NCI-H82 treated with DMSO at 0.1 percent for 48 hours (cell line): ENCODE measurements around the gene HSPA8.
"Not testable (repeated sequence)": the region's sequence is repeated elsewhere in the genome, so short reads cannot be mapped to it uniquely, and the experiment has no call there.

Experiments used
- DNase-seq: peaks from one replicate; lab custom pipeline; 2025; ENCODE audit not compliant: unreplicated experiment; lab: John Stamatoyannopoulos, UW

HSPA8 gene

GRCh38 chr11:123072762-123073161, 10.8 kb upstream of the HSPA8 start:
- DNase-seq = no peak

DNA sequence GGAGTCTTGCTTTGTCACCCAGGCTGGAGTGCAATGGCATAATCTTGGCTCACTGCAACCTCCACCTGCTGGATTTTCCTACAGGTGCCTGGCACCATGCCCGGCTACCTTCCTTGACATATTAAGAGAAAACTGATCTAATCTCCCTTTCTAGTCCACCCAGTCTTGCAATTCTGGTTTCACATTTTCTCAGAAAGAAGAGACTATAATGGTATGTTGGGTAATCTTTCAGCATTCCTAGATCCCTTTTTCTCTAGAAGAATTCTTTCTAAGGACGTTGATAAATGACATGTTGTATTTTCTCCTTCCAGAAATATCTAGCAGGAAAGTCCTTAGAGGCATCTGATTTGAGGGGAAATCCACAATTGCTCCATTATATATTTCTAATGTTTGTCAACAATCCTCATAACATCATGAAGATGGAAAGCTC, 10.4 kb upstream of the HSPA8 start:
- no peak for DNase-seq

GRCh38 chr11:123069908-123070821, 8.2 kb upstream of the HSPA8 start:
- no peak for DNase-seq

DNA sequence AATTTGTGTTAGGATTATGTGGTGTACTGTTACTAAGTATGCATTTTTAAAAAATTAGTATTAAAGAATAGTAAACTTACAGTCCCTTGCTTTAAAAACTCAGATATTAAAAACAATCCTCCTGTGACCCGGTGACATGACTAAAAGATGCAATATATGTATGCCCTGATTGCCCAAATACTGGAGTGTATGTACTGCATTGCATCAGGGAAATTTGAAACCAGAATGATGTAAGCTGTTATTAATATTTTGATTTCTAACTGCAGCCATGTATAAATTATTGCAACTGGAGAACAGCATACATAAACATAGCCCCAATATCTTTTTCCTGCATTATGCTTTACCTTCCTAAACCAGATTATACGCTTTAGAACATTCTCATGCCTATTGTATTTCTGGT, 3.7 kb upstream of the HSPA8 start:
- DNase-seq = no peak

DNA sequence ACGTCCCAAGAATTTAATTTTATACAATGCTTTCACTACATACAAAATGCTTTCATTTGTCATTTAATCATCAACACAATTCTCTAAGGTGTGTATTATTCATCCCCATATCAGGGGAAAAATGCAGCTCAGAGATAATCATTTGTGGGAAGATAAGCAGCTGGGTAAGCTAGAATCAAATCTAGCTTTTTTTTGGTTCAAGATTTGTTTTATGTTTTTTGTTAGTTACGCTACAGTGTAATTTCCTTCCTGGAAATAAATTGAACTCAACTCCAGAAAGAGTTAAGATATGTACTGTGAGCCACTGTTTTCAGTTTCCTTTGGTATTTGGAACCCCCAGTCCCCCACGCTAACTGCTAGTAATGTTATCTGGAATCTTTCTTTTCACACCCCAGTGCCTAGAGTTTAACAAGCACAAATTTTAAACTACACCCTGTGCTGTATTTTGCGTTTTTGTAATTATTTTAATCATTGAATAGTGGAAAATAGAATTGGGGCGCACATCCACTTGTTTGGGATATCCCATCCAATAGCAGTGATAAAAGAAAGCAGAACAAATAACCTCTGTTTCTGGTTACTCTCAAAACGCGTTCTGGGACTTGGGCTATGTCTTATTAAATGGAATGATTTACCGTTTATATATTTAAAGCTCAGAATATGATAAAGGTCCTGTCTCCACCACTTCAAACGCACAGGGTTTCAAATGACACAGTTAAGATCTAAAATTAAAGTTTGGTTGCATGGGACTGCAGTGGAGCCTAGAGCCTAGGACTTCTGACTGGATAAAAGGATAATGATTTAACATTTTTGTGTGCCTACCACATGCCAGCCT, 2.1 kb upstream of the HSPA8 start:
- no peak for DNase-seq

DNA sequence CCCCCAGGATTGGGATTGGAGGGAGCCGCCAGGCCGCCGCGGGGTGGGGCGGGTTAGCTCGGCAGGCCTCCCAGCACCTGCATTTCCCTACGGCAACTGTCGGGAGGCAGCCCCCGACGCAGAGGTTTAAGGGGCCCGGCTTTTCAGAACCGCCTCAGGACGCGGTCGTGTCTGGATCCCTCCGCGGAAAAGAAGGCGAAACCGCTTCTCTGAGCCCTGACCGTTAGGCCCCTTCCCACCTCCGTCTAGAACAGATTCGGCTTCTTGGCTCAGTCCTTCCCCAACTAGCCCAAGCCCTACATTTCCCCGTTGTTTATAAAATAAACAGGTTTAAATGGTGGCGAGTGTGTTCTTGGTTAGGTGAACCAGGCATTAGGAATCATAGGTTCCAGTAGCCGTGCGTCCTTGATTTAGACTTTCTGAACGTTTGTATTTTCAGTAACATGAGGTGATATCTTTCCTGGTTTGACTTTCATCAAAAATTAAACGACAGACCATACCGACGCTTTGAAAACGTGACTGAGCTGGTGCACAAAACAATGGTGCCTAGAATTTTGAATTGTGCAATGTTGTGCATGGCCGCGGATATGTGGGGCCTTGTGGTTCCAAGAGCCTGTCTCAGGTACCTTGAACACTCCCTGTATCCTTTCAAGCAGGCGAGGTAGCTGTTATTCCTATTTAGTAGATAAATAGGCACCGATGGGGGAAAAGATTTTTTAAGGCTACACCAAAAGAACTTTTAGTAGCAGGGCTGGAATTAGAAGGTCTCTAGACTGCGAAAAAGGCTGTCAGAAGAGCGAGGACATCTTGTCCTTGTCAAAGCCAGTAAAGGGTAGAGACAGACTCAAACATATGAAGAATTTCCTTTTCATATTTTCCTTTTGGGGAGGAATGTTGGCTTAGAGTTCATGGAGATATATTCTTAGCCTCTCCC, 1.2 kb upstream of the HSPA8 start:
- DNase-seq = no peak

DNA sequence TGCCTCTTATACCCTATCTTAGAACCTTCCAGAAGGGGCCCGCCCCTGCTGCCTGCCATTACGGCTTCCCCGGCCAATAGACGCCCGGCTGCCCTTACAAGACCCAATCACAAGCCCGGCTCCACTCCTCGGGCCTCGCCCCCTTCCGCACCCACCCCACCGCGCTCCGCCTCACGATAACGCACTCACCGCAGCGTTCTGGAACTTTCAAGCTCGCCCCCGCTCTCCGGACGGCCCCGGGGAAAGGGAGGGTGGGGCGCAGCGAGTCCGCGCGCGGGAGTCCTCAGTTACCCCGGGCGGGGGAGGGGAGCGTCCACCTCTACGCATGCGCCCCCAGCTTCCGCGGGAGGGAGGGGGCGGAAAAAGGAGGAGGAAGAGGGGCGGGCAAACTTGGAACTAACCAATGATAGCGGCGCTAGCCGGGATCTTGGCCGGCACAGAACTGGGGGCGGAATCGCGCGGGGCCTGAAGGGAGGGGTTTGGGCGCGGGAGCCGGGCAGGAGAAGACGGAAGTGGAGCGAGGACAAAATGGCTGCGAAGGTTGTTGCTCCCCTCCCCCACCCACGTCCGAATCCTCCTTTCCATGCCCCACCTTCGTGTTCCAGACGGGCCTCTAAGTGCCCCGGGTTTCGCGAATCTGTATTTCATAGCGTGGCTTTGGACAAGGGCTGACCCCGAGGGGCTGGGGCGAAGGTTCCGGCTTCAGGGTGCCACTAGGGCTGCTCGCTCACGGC, 389 bp upstream of the HSPA8 start:
- DNase-seq = peak; percentile 92

DNA sequence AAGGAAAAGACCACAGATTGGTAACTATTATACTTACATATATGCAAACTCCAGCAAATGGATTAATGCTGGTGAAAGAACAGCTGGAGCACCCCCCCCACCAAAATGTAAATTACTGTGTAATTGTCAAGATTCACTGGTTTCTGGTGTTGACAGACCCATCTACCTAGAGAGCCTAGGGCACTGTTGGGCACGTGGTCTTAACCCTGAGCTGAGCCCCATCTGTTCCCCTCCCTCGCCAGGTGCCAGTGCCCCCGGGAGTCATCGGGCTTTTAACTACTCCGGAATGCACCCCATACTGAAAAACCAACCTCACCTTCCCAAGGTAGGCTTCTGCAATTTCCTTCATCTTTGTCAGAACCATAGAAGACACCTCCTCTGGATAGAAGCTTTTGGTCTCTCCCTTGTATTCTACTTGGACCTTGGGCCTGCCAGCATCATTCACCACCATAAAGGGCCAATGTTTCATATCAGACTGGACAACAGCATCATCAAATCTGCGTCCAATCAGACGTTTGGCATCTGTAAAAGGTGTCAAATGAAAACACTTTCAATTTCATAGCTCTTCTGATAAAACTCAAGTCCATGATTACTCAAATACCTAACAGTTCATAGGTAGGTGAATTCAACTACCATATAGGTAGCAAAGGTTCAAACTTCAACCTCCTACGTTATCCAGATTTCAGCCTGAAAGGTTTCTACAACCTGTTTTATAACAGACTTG, 1.5 kb downstream of the HSPA8 start:
- no peak for DNase-seq

- DNase-seq = not testable (repeated sequence)
Measured at GRCh38 chr11:123059041-123059920, 2.7 kb downstream of the HSPA8 start.

DNA sequence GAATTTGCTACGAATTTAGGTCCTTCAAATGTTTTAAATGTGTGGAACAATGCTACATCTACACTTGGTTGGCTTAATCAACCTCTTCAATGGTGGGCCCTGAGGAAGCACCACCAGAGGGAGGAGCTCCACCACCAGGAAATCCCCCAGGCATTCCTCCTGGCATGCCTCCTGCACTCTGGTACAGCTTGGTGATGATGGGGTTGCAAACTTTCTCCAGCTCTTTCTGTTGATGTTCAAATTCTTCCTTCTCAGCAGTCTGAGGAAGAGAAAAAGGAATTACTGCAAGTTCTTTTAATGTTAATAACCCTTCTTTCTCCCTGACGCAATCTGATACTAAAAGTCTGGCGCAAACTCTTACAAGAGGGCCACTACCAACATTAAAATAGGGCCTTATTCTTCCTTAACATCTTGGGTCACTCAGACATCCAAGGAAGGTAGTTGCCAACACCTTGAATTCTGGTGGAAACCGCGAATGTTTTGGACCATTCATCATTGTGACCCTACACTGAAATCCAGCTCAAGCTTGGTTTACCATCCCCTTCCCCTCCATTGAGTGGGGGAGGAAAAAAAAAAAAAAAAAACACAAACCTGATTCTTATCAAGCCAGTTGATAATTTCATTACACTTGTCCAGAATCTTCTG, 4.2 kb downstream of the HSPA8 start:
- DNase-seq = no peak

- DNase-seq = no peak
Measured at GRCh38 chr11:123056835-123057491, 5.0 kb downstream of the HSPA8 start.

GRCh38 chr11:123055191-123055901, 6.6 kb downstream of the HSPA8 start:
- DNase-seq = no peak

DNA sequence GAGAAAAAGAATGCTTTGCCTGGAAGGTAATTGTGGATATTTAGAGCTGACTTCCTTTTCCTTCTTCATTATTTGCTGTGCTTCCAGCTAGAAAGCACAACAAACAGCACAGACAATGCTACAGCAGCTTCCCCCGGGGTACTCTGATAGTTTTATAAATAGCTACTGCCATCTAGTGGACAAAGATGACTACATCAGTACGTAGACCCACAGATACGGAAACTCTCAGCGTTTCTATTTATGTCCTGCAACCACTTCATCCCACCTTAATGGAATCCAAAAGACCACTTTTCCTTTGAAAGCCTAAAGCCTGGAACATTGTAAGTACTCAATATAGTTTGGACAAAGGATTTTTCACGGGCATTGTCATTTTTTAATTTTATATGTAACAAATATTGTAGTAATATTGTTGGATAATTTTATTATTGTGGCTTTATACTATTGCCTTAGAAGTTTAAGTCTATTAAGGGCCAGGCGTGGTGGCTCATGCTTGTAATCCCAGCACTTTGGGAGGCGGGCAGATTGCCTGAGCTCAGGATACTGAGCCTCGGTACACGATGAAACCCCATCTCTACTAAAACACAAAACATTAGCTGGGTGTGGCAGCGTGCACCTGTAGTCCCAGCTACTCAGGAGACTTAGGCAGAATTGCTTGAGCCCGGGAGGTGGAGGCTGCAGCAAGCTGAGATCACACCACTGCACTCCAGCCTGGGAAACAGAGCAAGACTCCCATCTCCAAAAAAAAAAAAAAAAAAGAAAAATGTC, 7.5 kb downstream of the HSPA8 start:
- peak; percentile 69 for DNase-seq

GRCh38 chr11:123052901-123053721, 8.8 kb downstream of the HSPA8 start:
- DNase-seq = no peak

- DNase-seq = no peak
Measured at GRCh38 chr11:123051634-123052033, 10.3 kb downstream of the HSPA8 start.
